ENCODE measurements around the gene BHLHE40.

The BHLHE40 gene

GRCh38 chr3:4988983-4989834 is 10.0 kb downstream of the BHLHE40 start (continued):
- TF ChIP-seq PRDM4 (tag by site-specific recombination; IDR thresholded peaks at IDR 0.05) (peak; percentile 27; the same call in 1 of the 2 replicates), ZNF580 (tag by site-specific recombination; IDR thresholded peaks at IDR 0.05) (no peak), ZBTB49 (tag by site-specific recombination; IDR thresholded peaks at IDR 0.05; ENCODE audit: low read depth) (no peak), ZFP37 (tag by site-specific recombination; IDR thresholded peaks at IDR 0.05) (no peak), ZIC2 (tag by site-specific recombination; IDR thresholded peaks at IDR 0.05) (peak; percentile 46; the same call in 1 of the 2 replicates), ZNF16 (tag by site-specific recombination; IDR thresholded peaks at IDR 0.05; ENCODE audit: low read depth) (no peak), AEBP2 (tag by site-specific recombination; IDR thresholded peaks at IDR 0.05; ENCODE audit: borderline replicate concordance) (no peak), ZNF175 (tag by site-specific recombination; IDR thresholded peaks at IDR 0.05) (no peak), ZNF311 (tag by site-specific recombination; IDR thresholded peaks at IDR 0.05; ENCODE audit: borderline replicate concordance) (no peak), SETDB1 (IDR thresholded peaks at IDR 0.05; ENCODE audit: insufficient read length, low read length) (no peak), FEZF1 (tag by site-specific recombination; IDR thresholded peaks at IDR 0.05) (peak; percentile 88), ZNF394 (tag by site-specific recombination; IDR thresholded peaks at IDR 0.05; ENCODE audit: borderline replicate concordance) (no peak), HOXA7 (CRISPR knock-in tag; IDR thresholded peaks at IDR 0.05; ENCODE audit: borderline replicate concordance) (no peak), ZNF211 (tag by site-specific recombination; IDR thresholded peaks at IDR 0.05; ENCODE audit: low read depth) (no peak), ZNF600 (tag by site-specific recombination; IDR thresholded peaks at IDR 0.05) (no peak), PRDM1 (tag by site-specific recombination; IDR thresholded peaks at IDR 0.05) (no peak), ZNF664 (tag by site-specific recombination; IDR thresholded peaks at IDR 0.05) (no peak), ZNF202 (tag by site-specific recombination; IDR thresholded peaks at IDR 0.05; ENCODE audit: borderline replicate concordance) (no peak), SCRT1 (tag by site-specific recombination; IDR thresholded peaks at IDR 0.05; ENCODE audit: borderline replicate concordance) (no peak), ZNF658 (tag by site-specific recombination; IDR thresholded peaks at IDR 0.05) (no peak), ZNF23 (tag by site-specific recombination; IDR thresholded peaks at IDR 0.05; ENCODE audit: borderline replicate concordance) (no peak), ZFHX2 (tag by site-specific recombination; conservative IDR thresholded peaks at IDR 0.05) (peak; percentile 76), ZNF354C (tag by site-specific recombination; IDR thresholded peaks at IDR 0.05; ENCODE audit: borderline replicate concordance, low read depth) (no peak), YY1 (tag by site-specific recombination; IDR thresholded peaks at IDR 0.05) (no peak)
- TF ChIP-seq, protein P1, sequence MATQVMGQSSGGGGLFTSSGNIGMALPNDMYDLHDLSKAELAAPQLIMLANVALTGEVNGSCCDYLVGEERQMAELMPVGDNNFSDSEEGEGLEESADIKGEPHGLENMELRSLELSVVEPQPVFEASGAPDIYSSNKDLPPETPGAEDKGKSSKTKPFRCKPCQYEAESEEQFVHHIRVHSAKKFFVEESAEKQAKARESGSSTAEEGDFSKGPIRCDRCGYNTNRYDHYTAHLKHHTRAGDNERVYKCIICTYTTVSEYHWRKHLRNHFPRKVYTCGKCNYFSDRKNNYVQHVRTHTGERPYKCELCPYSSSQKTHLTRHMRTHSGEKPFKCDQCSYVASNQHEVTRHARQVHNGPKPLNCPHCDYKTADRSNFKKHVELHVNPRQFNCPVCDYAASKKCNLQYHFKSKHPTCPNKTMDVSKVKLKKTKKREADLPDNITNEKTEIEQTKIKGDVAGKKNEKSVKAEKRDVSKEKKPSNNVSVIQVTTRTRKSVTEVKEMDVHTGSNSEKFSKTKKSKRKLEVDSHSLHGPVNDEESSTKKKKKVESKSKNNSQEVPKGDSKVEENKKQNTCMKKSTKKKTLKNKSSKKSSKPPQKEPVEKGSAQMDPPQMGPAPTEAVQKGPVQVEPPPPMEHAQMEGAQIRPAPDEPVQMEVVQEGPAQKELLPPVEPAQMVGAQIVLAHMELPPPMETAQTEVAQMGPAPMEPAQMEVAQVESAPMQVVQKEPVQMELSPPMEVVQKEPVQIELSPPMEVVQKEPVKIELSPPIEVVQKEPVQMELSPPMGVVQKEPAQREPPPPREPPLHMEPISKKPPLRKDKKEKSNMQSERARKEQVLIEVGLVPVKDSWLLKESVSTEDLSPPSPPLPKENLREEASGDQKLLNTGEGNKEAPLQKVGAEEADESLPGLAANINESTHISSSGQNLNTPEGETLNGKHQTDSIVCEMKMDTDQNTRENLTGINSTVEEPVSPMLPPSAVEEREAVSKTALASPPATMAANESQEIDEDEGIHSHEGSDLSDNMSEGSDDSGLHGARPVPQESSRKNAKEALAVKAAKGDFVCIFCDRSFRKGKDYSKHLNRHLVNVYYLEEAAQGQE (tag by site-specific recombination; IDR thresholded peaks at IDR 0.05), result no peak
- TF ChIP-seq, protein P2, sequence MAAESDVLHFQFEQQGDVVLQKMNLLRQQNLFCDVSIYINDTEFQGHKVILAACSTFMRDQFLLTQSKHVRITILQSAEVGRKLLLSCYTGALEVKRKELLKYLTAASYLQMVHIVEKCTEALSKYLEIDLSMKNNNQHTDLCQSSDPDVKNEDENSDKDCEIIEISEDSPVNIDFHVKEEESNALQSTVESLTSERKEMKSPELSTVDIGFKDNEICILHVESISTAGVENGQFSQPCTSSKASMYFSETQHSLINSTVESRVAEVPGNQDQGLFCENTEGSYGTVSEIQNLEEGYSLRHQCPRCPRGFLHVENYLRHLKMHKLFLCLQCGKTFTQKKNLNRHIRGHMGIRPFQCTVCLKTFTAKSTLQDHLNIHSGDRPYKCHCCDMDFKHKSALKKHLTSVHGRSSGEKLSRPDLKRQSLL (tag by site-specific recombination; IDR thresholded peaks at IDR 0.05), result peak; percentile 32; the same call in 1 of the 2 replicates

Data from HEK293 (cell line).